HG03460 (cell line): ENCODE measurements around the gene NFIC.
"Not testable (repeated sequence)": the region's sequence is repeated elsewhere in the genome, so short reads cannot be mapped to it uniquely, and the experiment has no call there.

Experiments used
- ATAC-seq: cut with Tn5 transposase; IDR thresholded peaks from one replicate; pipeline ENCODE4 v1.9.1; 2021; ENCODE audit not compliant: unreplicated experiment

The NFIC gene

GRCh38 chr19:3448616-3449334 lies 82.4 kb downstream of the NFIC start:
- ATAC-seq: no peak

DNA sequence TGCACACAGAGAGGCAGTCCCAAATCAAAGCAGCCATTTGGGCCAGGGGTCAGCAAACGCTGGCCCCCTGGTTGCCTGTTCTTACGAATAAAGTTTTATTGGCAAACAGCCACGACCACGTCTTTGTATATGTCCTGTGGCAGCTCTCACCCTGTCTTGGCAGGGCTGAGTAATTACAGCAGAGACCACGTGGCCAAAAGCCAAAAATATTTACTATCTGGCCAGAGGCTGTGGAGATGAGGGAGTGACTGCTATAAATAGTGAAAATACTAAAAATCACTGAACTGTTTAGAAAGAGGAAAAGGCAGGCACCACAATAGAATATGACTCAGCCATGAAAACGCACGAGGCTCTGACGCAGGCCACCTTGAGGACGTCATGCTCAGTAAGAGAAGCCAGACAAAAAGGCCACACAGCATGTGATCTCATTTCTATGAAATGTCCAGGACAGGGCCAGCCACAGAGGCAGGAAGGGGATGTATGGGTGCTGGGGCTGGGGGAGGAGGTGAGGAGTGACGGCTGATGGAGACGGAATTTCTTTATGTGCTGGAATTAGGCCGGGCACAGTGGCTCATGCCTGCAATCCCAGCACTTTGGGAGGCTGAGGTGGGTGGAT lies 84.5 kb downstream of the NFIC start:
- ATAC-seq: no peak

DNA sequence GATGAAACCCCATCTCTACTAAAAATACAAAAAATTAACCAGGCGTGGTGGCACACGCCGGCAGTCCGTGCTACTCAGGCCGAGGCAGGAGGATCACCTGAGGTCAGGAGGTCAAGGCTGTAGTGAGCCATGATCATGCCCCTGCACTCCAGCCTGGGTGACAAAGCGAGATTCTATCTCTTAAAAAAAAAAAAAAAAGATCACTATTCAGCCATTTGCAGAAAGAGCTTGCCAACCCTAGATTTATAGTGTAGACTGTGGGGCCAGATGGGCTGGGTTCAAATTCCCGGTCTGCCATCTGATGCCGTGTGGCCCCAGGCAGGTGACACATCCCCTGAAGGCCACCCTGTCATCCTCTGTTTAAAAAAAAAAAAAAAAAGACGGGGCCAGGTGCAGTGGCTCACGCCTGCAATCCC lies 85.1 kb downstream of the NFIC start:
- ATAC-seq: no peak

DNA sequence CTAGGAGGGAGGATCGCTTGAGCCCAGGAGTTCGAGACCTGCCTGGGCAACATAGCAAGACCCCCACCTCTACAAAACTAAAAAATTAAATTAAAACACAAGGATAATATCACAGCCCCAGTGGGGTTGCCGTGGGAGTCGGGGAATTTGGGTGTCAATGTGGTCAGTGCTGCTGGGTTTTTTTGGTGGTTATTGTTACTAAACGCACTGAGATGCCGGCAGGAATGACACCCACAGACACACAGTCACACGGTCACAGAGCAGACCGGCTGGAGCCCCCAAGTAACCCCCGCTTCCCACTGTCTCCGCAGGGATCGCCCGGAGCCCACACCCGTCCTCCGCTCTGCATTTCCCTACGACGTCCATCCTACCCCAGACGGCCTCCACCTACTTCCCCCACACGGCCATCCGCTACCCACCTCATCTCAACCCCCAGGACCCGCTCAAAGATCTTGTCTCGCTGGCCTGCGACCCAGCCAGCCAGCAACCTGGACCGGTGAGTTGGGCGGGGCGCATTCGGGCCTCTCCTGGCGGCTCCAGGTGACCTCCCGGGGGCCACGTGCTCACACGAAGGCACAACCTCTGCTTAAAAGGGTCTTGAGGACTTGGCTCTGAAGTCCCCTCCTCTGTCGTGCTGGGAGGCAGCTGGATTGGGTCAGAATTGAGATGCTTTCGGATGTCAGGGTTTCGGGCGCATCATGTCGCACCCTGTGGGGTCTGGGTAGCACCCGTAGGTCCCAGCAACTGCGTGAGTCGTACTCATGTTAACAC lies 86.0 kb downstream of the NFIC start:
- no peak for ATAC-seq

- not testable (repeated sequence) for ATAC-seq
Measured at GRCh38 chr19:3452942-3453214, 86.5 kb downstream of the NFIC start.

DNA sequence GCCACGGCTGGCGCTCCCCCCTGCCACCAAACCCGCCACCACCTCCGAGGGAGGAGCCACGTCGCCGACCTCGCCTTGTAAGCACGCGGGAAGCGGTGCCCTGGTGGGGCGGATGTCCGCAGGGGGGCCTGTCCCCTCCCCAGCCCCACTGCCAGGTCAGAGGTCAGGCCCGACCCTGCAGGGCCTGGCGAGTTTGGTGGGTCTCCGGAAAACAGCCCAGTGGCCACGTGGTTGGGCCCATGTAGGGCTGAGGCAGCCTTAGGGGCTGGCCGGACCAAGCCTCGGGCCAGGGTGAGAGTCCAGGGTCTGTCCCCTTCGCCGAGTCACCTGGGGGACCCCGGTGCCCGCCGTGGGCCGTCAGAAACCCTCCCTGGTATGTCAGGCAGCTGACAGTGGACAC lies 87.5 kb downstream of the NFIC start:
- ATAC-seq: no peak

- ATAC-seq: no peak
Measured at GRCh38 chr19:3454656-3455392, 88.4 kb downstream of the NFIC start.

DNA sequence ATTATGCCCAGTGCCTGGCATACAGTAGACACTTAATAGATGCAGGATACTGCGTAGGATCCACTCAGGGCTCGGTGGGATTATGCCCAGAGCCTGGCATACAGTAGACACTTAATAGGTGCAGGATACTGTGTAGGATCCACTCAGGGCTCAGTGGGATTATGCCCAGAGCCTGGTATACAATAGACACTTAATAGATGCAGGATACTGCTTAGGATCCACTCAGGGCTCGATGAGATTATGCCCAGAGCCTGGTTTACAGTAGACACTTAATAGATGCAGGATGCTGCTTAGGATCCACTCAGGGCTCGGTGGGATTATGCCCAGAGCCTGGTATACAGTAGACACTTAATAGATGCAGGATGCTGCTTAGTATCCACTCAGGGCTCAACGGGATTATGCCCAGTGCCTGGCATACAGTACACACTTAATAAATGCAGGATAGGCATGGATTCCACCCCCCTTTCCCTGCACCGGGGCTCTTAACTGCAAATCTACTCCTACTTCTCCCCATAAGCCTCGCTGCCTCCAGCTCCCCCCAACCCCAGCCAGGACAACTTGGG lies 89.1 kb downstream of the NFIC start:
- ATAC-seq: no peak

GRCh38 chr19:3455960-3456601 lies 89.7 kb downstream of the NFIC start:
- ATAC-seq: no peak

DNA sequence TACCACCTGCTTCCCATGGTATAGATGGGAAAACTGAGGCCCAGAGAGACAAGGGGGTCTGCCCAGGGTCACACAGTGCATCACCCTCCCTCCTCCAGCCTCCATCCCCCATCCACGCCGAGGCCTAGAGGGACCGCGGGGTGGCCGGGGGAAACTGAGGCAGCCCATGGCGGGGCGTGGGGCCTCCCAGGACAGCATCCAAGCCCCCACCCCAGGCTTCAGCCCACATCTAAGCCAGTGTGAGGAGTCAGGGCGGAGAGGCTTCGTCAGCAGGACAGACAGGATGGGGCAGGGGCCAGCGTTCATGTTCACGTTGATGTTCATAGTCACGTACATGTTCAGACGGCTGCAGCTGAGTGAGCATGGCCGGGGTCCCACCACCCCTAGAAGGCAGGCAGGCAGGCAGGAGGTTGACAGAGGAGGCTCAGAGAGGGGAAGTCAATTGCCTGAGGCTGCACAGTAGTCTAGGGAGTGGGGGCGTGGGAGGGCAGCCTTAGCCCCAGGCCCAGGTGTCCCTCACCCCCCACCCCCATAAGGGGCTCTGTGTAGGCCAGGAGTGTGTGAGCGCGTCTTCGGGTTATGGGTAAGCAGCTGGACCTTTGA lies 90.6 kb downstream of the NFIC start:
- ATAC-seq: no peak

GRCh38 chr19:3457528-3458228 lies 91.3 kb downstream of the NFIC start:
- ATAC-seq: no peak

DNA sequence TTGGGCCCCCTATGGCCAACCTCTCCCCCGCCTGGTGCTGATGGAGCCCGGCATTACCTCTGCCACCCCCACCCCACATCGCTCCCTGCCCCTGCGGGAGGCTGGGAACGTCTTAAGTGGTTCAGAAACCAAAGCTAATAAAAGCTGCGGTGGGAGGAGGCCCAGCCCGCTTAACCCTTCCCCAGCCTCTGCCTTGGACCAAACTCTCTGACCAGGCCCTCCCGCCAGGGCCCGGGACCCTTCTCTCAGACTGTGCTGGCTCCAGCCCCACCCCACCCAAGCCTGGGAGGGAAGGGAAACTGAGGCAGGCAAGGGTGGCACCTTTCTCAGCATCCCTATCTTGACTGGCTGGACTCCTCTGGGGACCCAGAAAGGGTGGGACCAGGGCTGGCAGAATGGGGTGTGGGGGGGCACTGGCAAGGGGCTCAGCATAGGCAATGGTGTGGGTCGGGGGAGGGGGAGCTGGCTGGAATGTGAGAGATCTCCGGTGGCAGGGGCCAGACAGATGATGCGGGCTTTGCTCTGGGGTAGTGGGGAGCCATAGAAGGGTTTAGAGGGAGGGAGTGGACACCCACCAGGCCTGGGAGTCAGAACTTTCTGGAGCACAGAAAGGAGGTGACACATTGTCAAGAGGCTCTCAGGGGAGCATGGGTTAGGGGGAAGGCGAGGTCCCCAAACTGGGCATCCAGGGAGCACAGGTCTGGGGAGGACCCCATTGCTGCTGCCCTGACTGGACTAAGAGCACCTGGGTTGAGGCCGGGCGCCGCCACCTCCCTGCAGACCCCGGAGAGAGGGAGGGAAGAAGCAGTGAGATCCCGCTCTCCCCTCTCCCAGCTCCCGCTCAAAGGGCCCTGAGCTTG lies 92.1 kb downstream of the NFIC start:
- no peak for ATAC-seq

DNA sequence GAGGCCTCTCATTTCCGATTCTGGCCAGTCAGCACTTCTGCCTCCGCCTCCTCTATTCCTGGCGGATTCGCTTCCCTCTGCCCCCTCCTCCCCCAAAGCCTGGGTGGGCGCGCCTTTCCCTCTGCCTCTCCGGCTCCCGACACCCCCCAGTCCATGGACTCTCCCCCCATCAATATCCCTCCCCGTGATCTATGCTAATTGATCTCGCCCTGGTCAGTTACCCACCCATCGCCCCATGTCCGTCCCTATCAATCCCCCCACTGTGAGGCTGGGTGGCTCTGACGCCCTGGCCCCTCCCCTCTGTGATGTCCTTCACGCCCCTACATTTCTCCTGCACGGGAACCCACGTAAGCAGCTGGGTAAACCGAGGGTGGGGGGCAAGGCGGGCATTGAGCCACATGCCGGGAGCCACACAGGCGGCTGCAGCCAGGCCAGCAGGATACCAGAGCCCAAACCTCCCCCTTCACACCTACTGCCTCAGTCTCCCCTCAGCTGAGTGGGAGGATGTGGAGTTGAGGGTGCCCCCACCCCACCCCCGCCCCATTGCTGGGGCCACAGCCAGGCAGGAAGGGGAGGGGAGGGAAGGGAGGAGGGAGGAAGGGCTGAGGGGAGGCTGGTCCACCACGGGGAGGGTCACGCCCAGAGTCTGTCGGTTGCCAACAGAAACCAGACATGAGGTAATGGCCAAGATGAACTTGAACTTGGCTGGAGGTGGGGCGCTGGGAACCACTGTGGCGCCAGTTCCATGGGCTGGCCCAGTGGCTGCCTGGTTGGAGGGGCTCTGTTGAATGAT lies 92.9 kb downstream of the NFIC start:
- ATAC-seq: no peak

DNA sequence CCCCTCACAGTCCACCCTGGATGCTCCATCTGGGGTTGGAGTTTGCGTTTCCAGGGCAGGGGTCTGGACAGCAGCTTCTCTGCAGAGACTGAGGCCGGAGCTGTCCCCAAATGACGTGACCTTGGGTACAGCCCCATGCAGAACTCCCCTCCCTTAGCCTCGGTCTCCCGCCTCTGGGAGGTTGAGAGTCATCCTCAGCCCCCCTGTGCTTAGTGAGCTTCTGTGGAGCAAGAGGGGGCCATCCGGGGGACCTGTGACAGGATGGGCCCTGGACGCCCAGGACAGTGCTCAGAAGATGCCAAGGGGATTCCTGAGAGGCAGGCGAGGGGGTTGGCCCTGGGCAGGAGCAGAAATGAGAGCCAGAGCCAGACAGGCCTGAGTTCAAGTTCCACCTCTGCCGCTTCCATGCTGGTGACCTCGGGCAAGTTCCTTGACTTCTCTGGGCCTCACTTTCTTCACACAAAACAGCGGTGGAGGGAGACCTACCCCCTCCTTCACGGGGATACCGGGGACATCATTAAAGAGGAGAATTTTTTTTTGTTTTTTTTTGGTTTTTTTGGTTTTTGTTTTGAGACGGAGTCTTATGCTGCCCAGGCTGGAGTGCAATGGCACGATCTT lies 93.7 kb downstream of the NFIC start:
- ATAC-seq: no peak

- ATAC-seq: no peak
Measured at GRCh38 chr19:3462991-3463713, 96.8 kb downstream of the NFIC start.

GRCh38 chr19:3463714-3464586 lies 97.6 kb downstream of the NFIC start:
- ATAC-seq: no peak
